ENCODE data around the gene TFAP2E.

DNA sequence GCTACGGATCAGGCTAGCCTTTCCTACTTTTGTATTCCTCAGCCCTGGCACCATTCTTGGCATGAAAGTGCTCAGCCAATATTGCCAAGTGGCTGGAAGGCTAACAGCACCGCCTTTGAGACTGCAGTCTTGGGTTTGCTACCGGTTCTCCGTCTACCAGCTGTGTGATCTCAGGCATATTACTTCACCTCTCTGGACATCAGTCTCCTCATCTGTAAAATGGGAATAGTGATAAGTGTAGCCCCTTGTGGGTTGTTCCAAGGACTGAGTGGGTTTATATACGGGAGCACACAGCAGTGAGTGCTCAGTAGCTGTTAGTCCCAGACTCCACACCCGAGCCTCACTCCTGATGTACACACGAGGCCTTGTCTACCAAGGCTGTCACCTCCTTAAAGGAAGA lies 13.7 kb downstream of the TFAP2E start:
- TF ChIP-seq POLR2A (IDR thresholded peaks at IDR 0.05) (no peak), CTCF (IDR thresholded peaks at IDR 0.05 in 8 of 11, conservative IDR thresholded peaks at IDR 0.05 in 3 of 11) (no peak), POLR2AphosphoS5 (IDR thresholded peaks at IDR 0.05) (no peak)

Measured in spleen (tissue), 7 donors.